A549 (cell line): ENCODE results near the gene FOXO1.

Experiments used
- CEBPB ChIP-seq, 2 experiments: fragments of >200 bp in 1 of 2; sonication (Bioruptor Twin) in 1 of 2; formaldehyde crosslinking in 1 of 2; IDR thresholded peaks; 2 replicates each; pipeline ENCODE4 v1.6.1; 2012 to 2016
- CHD4 ChIP-seq: fragments of 200-600 bp; sonication (generic); IDR thresholded peaks from 2 replicates; pipeline ENCODE4 v1.6.1; 2016; ENCODE audit warnings: antibody characterized with exemption, mild to moderate bottlenecking, borderline replicate concordance
- CTCF ChIP-seq: fragments of >200 bp; sonication (Bioruptor Twin); formaldehyde crosslinking; IDR thresholded peaks from 3 replicates; pipeline ENCODE4 v1.5.1; 2016
- EP300 ChIP-seq, 2 experiments: fragments of >200 bp; sonication (Bioruptor Twin); formaldehyde crosslinking; IDR thresholded peaks; 2 replicates in 1 of 2; 3 replicates in 1 of 2; pipeline ENCODE4 v1.6.1; 2016 to 2017
- JUNB ChIP-seq: fragments of >200 bp; sonication (Bioruptor Twin); formaldehyde crosslinking; IDR thresholded peaks from 2 replicates; pipeline ENCODE4 v1.6.1; 2016
- MAFK ChIP-seq: fragments of 450-650 bp; IDR thresholded peaks from 2 replicates; pipeline ENCODE4 v1.6.1; 2014; ENCODE audit not compliant: partially characterized antibody
- MAX ChIP-seq: IDR thresholded peaks from 2 replicates; pipeline ENCODE4 v1.6.1; 2012
- MAZ ChIP-seq: fragments of 150-350 bp; IDR thresholded peaks from 2 replicates; pipeline ENCODE4 v1.6.1; 2014; ENCODE audit warnings: antibody characterized with exemption, low read depth, low read length, borderline replicate concordance
- NR3C1 ChIP-seq: fragments of >200 bp; sonication (Bioruptor Twin); formaldehyde crosslinking; IDR thresholded peaks from 3 replicates; pipeline ENCODE4 v1.6.1; 2017
- REST ChIP-seq: fragments of 200-600 bp; sonication (generic); IDR thresholded peaks from 2 replicates; pipeline ENCODE4 v1.6.1; 2016; ENCODE audit warnings: antibody characterized with exemption, mild to moderate bottlenecking, moderate library complexity
- RNF2 ChIP-seq: fragments of 200-600 bp; sonication (generic); IDR thresholded peaks from 2 replicates; pipeline ENCODE4 v1.6.1; 2016; ENCODE audit warnings: low read depth, mild to moderate bottlenecking, antibody characterized with exemption, moderate library complexity, borderline replicate concordance
- SREBF2 ChIP-seq: fragments of 450-650 bp; IDR thresholded peaks from 2 replicates; pipeline ENCODE4 v1.6.1; 2014; ENCODE audit warnings: mild to moderate bottlenecking, moderate library complexity
- TF ChIP-seq, protein P1 (sequence below): fragments of 250-450 bp; sonication (Bioruptor Pico); IDR thresholded peaks from 2 replicates; pipeline ENCODE4 v1.5.0; 2021; ENCODE audit warnings: mild to moderate bottlenecking, moderate library complexity, borderline replicate concordance
- TF ChIP-seq, protein P2 (sequence below): fragments of 150-350 bp; IDR thresholded peaks from 2 replicates; pipeline ENCODE4 v1.6.1; 2014; ENCODE audit warnings: low read depth, mild to moderate bottlenecking, low read length

DNA sequence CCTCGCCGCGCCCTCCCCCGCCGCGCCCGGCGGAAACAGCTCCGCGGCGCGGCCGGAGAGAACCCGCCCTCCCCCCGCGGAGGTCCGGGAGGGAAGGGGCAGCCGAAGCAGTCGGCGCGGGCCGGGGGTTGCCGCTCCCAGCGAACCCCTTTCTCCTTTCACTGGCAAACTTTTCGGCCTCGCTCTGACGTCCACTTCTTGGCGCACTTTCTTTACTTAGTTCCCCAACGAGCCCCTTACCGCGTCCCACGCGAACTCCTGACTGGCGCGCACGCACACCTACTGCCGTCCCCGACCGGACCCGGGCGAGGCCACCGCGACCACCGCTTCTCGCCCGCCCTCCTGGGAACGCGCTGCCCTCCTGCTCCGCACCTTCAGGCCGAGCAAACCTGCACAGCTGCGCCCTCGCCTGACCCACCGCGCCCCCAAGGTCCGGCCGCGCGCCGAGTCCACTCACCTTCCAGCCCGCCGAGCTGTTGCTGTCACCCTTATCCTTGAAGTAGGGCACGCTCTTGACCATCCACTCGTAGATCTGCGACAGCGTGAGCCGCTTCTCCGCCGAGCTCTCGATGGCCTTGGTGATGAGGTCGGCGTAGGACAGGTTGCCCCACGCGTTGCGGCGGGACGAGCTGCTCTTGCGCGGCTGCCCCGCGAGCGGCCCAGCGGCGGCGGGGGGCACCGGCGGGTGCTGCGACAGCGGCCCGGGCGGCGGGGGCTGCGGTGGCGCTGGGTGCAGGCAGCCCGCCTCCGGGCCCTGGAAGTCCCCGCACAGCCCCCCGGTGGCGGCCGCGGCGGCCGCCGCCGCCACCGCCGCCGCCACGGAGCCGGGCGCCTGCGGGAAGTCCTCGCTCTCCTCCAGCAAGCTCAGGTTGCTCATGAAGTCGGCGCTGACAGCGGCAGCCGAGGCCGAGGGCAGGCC lies 1.1 kb downstream of the FOXO1 start:
- TF ChIP-seq NR3C1 (no peak), CTCF (no peak), CHD4 (no peak), MAFK (no peak), SREBF2 (no peak), REST (no peak), RNF2 (0 out of 2 replicates have a peak, but pooled peaks have one; percentile 48), CEBPB (IDR thresholded peaks at IDR 0.05) (no peak), EP300 (IDR thresholded peaks at IDR 0.05) (no peak), MAX (no peak; the same call in 1 of the 2 replicates), JUNB (no peak), MAZ (no peak)
- TF ChIP-seq, protein P1, sequence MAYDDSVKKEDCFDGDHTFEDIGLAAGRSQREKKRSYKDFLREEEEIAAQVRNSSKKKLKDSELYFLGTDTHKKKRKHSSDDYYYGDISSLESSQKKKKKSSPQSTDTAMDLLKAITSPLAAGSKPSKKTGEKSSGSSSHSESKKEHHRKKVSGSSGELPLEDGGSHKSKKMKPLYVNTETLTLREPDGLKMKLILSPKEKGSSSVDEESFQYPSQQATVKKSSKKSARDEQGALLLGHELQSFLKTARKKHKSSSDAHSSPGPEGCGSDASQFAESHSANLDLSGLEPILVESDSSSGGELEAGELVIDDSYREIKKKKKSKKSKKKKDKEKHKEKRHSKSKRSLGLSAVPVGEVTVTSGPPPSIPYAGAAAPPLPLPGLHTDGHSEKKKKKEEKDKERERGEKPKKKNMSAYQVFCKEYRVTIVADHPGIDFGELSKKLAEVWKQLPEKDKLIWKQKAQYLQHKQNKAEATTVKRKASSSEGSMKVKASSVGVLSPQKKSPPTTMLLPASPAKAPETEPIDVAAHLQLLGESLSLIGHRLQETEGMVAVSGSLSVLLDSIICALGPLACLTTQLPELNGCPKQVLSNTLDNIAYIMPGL: no peak
- TF ChIP-seq, protein P2, sequence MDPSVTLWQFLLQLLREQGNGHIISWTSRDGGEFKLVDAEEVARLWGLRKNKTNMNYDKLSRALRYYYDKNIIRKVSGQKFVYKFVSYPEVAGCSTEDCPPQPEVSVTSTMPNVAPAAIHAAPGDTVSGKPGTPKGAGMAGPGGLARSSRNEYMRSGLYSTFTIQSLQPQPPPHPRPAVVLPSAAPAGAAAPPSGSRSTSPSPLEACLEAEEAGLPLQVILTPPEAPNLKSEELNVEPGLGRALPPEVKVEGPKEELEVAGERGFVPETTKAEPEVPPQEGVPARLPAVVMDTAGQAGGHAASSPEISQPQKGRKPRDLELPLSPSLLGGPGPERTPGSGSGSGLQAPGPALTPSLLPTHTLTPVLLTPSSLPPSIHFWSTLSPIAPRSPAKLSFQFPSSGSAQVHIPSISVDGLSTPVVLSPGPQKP: no peak
